ENCODE measurements around the gene EIF3I. TPM values are rescaled to one million over a fixed set of nuclear protein-coding genes. Genes with fewer than 3 reads are reported as not detected.

Gene EIF3I
- total and polyA plus RNA-seq, 5 donors from 2014 or later: 123 to 216 (median 192) TPM

DNA sequence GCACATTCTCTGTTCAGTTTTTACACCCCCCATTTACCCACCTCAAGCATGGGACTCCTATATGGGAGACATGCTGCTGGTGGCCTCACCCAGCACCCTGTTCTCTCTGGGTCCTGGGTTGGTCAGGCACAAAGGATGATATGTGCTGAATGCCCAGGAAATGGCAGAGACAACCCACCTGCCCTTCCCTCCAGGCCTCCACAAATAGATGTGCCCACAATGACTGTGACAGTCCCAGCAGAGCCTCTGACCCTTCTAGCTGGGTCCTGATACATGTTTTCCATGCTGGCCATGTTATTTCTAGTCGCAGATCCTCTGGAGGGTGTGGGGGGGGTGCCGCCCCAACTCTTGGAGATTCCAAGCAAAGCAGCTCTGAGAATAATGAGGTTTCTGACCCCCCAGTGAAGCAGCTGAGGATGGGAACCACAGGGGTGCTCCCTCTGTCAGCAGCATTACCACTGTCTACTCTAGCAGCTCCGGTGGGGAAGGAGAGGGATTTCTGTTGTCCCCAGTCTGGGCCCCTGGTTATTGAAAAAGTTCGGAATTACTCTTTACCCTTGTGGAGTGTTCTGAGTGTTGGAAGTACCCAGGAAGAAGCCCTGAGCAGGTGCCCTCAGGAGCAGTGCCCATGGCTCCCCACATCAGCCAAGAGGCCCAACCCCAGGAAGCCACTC, 23.0 kb upstream of the EIF3I start:
- DNase-seq (no peak), ATAC-seq (ENCODE audit: low read depth in 2 of 2) (no peak)
- no peaks in the 10 kb centered on the region for H3K27me3 ChIP-seq (ENCODE audit: control insufficient read depth, insufficient read depth, low read length)
- H3K9me3 ChIP-seq (ENCODE audit: control insufficient read depth in 2 of 2, low read length in 2 of 2): no peaks in the 10 kb centered on the region
- no peaks in the 10 kb centered on the region for H3K27me3 Mint-ChIP-seq
- H3K4me1 Mint-ChIP-seq: peaks cover 6 to 66% (median 46%) of the 10 kb centered on the region in 4 donors
- H3K4me3 Mint-ChIP-seq: peak overlapping the region in 3 of 4 donors; percentile 11 to 94 (median 93)
- H3K36me3 Mint-ChIP-seq: peaks cover 10% of the 10 kb centered on the region
- peak overlapping the region; percentile 94 for H3K27ac ChIP-seq (ENCODE audit: insufficient read depth, low read length, poor library complexity, severe bottlenecking)
- H3K4me3 ChIP-seq (ENCODE audit: low read depth, low read length): no peak overlapping the region
- H3K4me1 ChIP-seq (ENCODE audit: control insufficient read depth, insufficient read depth, low read length, poor library complexity, severe bottlenecking): peaks cover 48% of the 10 kb centered on the region
- H3K27ac Mint-ChIP-seq: peak overlapping the region; percentile 32 to 95 (median 62)
- peaks cover 17% of the 10 kb centered on the region for H3K36me3 ChIP-seq (ENCODE audit: control insufficient read depth, insufficient read depth, low read length)
- no peaks in the 10 kb centered on the region for H3K9me3 Mint-ChIP-seq

DNA sequence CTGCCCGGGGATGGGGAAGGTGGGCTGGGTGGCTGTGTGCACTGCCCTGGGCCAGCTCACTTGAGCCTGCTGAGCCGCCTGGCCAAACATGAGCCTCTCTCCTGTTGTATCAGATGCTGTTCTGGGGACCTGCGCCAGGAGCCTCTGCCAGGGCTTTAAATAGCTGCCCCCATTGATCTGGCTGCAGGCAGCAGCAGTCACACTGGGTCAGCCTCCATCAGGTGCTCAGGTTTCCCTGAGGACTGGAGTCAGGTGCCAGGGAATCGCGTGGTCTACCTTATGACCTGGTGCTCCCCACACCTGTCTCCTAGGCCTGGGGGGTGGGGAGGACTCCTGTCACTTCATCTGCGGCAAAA, 22.5 kb upstream of the EIF3I start:
- no peak for DNase-seq
- H3K27ac Mint-ChIP-seq: peak overlapping the region in 2 of 3 donors; percentile 91 to 95
- no peaks in the 10 kb centered on the region for H3K27me3 Mint-ChIP-seq
- H3K36me3 ChIP-seq (ENCODE audit: control insufficient read depth, insufficient read depth, low read length): peaks cover 12% of the 10 kb centered on the region
- H3K36me3 Mint-ChIP-seq: peaks cover 5% of the 10 kb centered on the region
- H3K4me3 ChIP-seq (ENCODE audit: low read depth, low read length): peak overlapping the region; percentile 91
- ATAC-seq (ENCODE audit: low read depth in 2 of 2): no peak
- peaks cover 6 to 64% (median 48%) of the 10 kb centered on the region in 4 donors for H3K4me1 Mint-ChIP-seq
- H3K4me1 ChIP-seq (ENCODE audit: control insufficient read depth, insufficient read depth, low read length, poor library complexity, severe bottlenecking): peaks cover 48% of the 10 kb centered on the region
- no peaks in the 10 kb centered on the region for H3K9me3 ChIP-seq (ENCODE audit: control insufficient read depth in 2 of 2, low read length in 2 of 2)
- peak overlapping the region; percentile 94 for H3K27ac ChIP-seq (ENCODE audit: insufficient read depth, low read length, poor library complexity, severe bottlenecking)
- H3K9me3 Mint-ChIP-seq: no peaks in the 10 kb centered on the region
- peak overlapping the region; percentile 93 to 95 (median 94) for H3K4me3 Mint-ChIP-seq
- H3K27me3 ChIP-seq (ENCODE audit: control insufficient read depth, insufficient read depth, low read length): no peaks in the 10 kb centered on the region

- peaks cover 6 to 60% (median 47%) of the 10 kb centered on the region in 4 donors for H3K4me1 Mint-ChIP-seq
- Histone ChIP-seq H3K36me3 (ENCODE audit: control insufficient read depth, insufficient read depth, low read length) (peaks cover 5% of the 10 kb centered on the region), H3K9me3 (ENCODE audit: control insufficient read depth in 2 of 2, low read length in 2 of 2) (no peaks in the 10 kb centered on the region), H3K4me1 (ENCODE audit: control insufficient read depth, insufficient read depth, low read length, poor library complexity, severe bottlenecking) (peaks cover 51% of the 10 kb centered on the region), H3K4me3 (ENCODE audit: low read depth, low read length) (peak within 1 kb of the TSS; percentile 91), H3K27me3 (ENCODE audit: control insufficient read depth, insufficient read depth, low read length) (no peaks in the 10 kb centered on the region), H3K27ac (ENCODE audit: insufficient read depth, low read length, poor library complexity, severe bottlenecking) (peak within 1 kb of the TSS; percentile 94)
- H3K4me3 Mint-ChIP-seq: peak within 1 kb of the TSS; percentile 93 to 95 (median 94)
- no peaks in the 10 kb centered on the region for H3K9me3 Mint-ChIP-seq
- peak within 1 kb of the TSS; percentile 91 to 95 (median 94) for H3K27ac Mint-ChIP-seq
- H3K36me3 Mint-ChIP-seq: peaks cover 5% of the 10 kb centered on the region
- DNase-seq (peak; percentile 59 to 72 (median 62)), ATAC-seq (ENCODE audit: low read depth in 2 of 2) (peak; percentile 43 to 52)
- no peaks in the 10 kb centered on the region for H3K27me3 Mint-ChIP-seq
Observed at GRCh38 chr1:32200226-32201010, 21.8 kb upstream of the EIF3I start, which contains the start of gene CCDC28B. TSS of gene CCDC28B (plus strand) at chr1:32200595. CDS start at chr1:32201936, 1,341 bp downstream.

- H3K4me3 Mint-ChIP-seq: peak overlapping the region; percentile 93 to 95 (median 94)
- H3K9me3 ChIP-seq (ENCODE audit: control insufficient read depth in 2 of 2, low read length in 2 of 2): no peaks in the 10 kb centered on the region
- peak; percentile 69 to 87 (median 72) for DNase-seq
- H3K4me1 Mint-ChIP-seq: peaks cover 5 to 60% (median 46%) of the 10 kb centered on the region in 4 donors
- peak overlapping the region; percentile 91 to 95 (median 94) for H3K27ac Mint-ChIP-seq
- H3K27me3 ChIP-seq (ENCODE audit: control insufficient read depth, insufficient read depth, low read length): no peaks in the 10 kb centered on the region
- peaks cover 3% of the 10 kb centered on the region for H3K36me3 ChIP-seq (ENCODE audit: control insufficient read depth, insufficient read depth, low read length)
- peaks cover 49% of the 10 kb centered on the region for H3K4me1 ChIP-seq (ENCODE audit: control insufficient read depth, insufficient read depth, low read length, poor library complexity, severe bottlenecking)
- H3K27ac ChIP-seq (ENCODE audit: insufficient read depth, low read length, poor library complexity, severe bottlenecking): peak overlapping the region; percentile 94
- no peaks in the 10 kb centered on the region for H3K9me3 Mint-ChIP-seq
- ATAC-seq (ENCODE audit: low read depth in 2 of 2): peak; percentile 52 to 60
- peak overlapping the region; percentile 91 for H3K4me3 ChIP-seq (ENCODE audit: low read depth, low read length)
- H3K36me3 Mint-ChIP-seq: peaks cover 5% of the 10 kb centered on the region
- no peaks in the 10 kb centered on the region for H3K27me3 Mint-ChIP-seq
Observed at GRCh38 chr1:32201011-32201855, 21.0 kb upstream of the EIF3I start.

DNA sequence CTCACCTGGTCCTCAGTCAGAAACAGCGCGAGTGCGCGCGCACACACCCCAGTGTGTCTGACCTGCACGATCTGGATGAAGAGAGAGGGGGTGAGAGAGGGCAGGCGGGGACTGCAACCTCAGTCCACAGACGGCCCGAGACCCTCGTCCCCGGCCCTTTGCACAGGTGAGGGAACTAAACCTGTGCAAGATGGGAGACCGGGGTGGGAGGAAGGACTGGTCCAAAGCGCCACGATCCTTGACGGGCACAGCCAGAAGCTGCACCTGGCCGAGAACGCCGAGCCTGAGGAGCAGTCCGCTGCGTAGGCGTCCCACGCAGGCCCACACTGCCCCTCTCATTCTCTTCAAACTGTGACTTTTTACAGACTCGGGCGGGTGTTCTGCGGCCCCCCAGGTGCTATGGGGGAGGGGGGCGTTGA, 17.3 kb upstream of the EIF3I start:
- Histone ChIP-seq H3K27me3 (ENCODE audit: control insufficient read depth, insufficient read depth, low read length) (no peaks in the 10 kb centered on the region), H3K36me3 (ENCODE audit: control insufficient read depth, insufficient read depth, low read length) (no peaks in the 10 kb centered on the region), H3K4me3 (ENCODE audit: low read depth, low read length) (no peak overlapping the region), H3K27ac (ENCODE audit: insufficient read depth, low read length, poor library complexity, severe bottlenecking) (peak overlapping the region; percentile 60), H3K4me1 (ENCODE audit: control insufficient read depth, insufficient read depth, low read length, poor library complexity, severe bottlenecking) (peaks cover 43% of the 10 kb centered on the region), H3K9me3 (ENCODE audit: control insufficient read depth in 2 of 2, low read length in 2 of 2) (no peaks in the 10 kb centered on the region)
- no peaks in the 10 kb centered on the region for H3K36me3 Mint-ChIP-seq
- H3K4me1 Mint-ChIP-seq: peaks cover 0 to 47% (median 27%) of the 10 kb centered on the region in 4 donors
- peak overlapping the region; percentile 65 to 96 (median 93) for H3K4me3 Mint-ChIP-seq
- DNase-seq (no peak), ATAC-seq (ENCODE audit: low read depth in 2 of 2) (no peak)
- H3K27me3 Mint-ChIP-seq: no peaks in the 10 kb centered on the region
- H3K27ac Mint-ChIP-seq: peak overlapping the region in 2 of 3 donors; percentile 92
- H3K9me3 Mint-ChIP-seq: no peaks in the 10 kb centered on the region

DNA sequence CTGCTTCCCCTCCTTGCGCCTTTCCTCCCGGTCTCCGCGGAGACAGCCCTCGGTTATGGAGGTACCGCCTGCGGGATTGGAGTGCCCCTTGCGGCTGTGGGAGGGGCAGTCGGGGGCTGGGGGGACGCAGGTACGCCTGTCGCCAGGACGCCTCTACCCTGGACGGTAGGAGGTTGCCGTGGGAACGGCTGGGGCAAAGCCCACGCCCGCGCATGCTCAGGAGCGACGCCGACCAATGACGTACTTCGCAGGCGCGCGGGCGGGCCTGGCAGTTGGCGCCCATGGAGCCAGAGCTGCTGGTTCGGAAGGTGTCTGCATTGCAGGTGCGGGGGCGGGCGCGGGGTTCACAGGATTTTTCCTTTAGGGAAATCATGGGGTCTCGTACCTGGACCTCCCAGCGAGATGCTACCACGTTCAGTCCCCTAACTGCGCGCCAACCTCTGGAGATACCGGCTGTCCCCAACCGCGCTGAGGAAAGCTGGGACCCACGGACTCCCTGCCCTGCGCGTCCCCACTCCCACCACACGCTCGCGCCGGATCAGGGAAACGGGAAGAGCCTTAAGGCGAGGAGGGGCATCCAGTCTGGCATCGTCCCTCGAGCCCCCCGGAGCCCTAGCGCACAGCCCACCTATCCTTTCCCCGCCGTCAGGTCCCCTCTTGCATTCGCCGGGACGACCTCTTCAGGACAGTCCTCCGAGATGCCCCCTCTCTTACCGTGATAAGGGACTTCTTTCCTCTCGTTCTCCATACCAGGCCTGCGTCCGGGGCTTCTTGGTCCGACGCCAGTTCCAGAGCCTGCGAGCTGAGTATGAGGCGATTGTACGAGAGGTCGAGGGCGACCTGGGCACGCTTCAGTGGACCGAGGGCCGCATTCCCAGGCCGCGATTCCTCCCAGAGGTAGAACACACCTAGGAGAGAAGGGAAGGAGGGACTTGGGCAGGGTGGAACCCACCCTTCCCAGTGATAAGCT, 16.5 kb upstream of the EIF3I start, which contains the start of gene IQCC:
Gene IQCC, plus strand, starts transcription at position 271 of the 970 bp plus-strand sequence. Its CDS starts 11 bp downstream, at position 282.
- H3K27ac ChIP-seq (ENCODE audit: insufficient read depth, low read length, poor library complexity, severe bottlenecking): peak within 1 kb of the TSS; percentile 60
- DNase-seq (peak; percentile 83 to 87 (median 84)), ATAC-seq (ENCODE audit: low read depth in 2 of 2) (peak; percentile 66 to 67)
- peaks cover 37% of the 10 kb centered on the region for H3K4me1 ChIP-seq (ENCODE audit: control insufficient read depth, insufficient read depth, low read length, poor library complexity, severe bottlenecking)
- peak within 1 kb of the TSS; percentile 65 for H3K4me3 ChIP-seq (ENCODE audit: low read depth, low read length)
- Mint-ChIP-seq H3K4me3 (peak within 1 kb of the TSS; percentile 86 to 96 (median 93)), H3K9me3 (no peaks in the 10 kb centered on the region), H3K4me1 (peaks cover 0 to 42% (median 23%) of the 10 kb centered on the region in 4 donors), H3K27me3 (no peaks in the 10 kb centered on the region), H3K27ac (peak within 1 kb of the TSS; percentile 75 to 92 (median 92)), H3K36me3 (no peaks in the 10 kb centered on the region)
- H3K27me3 ChIP-seq (ENCODE audit: control insufficient read depth, insufficient read depth, low read length): no peaks in the 10 kb centered on the region
- H3K36me3 ChIP-seq (ENCODE audit: control insufficient read depth, insufficient read depth, low read length): no peaks in the 10 kb centered on the region
- H3K9me3 ChIP-seq (ENCODE audit: control insufficient read depth in 2 of 2, low read length in 2 of 2): no peaks in the 10 kb centered on the region
